ENCODE measurements around the gene FBXW5. TPM values are rescaled to one million over a fixed set of nuclear protein-coding genes. Genes with fewer than 3 reads are reported as not detected.

The FBXW5 gene
- total RNA-seq, 1 experiment from 2014 or later, result 70.5 TPM

DNA sequence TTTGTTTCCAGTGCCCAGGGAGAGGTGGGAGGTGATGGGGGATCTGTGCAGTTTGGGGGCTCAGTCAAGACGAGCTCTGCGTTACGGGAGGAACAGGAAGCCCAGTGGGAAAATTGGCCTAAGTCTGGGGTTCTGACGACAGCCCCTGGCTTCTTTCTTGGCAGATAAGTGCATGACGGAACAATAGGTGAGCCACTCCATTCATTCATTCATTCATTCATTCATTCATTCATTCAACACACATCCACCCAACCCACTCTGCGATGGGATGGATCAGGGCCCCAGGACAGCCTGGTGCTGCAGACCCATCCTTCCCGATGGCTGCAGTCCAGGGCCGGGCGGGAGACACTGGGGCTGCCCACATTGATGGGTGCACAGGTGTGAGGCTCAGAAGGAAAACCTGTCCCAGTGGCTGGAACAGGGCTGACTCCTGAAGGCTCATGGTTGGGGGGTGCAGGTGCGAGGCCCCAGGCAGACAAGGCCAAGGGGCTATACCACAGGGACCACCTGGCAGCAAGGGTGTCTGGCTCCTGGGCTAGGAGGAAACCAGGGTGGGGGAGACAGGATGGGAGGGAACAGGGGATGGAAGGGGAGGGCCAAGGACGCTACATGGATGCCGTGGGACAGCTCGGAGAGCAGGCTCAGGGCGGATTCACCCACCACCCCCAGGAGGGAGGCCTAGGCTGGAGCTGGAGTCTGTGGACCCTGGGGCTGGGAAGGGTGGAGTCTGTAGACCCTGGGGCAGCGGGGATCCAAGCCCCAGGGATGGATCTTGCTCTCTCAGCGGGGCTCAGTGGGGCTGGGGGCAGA, 36.3 kb upstream of the FBXW5 start:
- H3K4me1 Mint-ChIP-seq, result peaks cover 3% of the 10 kb centered on the region; the same call in 1 of the 2 replicates
- POLR2A ChIA-PET, result interaction anchor here (0.6 kb wide), 1 partner anchor 111 kb away, joined by 5 read pairs; no protein-coding TSS in a partner anchor

DNA sequence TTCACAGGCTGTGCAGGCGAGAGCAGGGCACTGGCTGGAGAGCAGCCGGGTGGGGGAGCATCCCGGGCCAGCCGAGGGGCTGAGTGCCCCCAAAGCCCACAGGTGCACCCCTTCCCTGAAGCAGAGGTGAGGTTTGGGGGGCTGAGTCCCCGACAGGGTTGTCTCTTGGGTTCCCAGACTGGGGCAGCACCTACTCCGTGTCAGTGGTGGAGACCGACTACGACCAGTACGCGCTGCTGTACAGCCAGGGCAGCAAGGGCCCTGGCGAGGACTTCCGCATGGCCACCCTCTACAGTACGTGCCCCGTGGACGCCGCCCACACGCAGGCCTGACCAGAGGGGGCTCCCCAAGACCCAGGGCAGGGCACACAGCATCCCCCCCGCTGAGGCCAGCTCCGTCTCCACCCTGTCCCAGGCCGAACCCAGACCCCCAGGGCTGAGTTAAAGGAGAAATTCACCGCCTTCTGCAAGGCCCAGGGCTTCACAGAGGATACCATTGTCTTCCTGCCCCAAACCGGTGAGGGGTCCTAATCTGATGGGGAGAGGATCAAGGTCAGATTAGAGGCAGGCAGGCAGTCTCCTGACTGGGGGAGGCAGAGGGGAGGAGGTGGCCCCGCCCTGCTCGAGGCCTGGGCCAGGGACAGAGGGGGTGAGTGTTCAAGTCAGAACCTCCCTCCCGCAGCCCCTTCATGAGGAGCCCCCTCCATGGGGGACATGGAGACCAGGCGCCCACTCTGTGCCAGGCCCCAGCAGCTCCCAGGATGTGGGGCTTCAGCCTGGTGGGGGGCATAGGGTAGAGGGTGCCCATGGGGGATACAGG, 35.4 kb upstream of the FBXW5 start:
- ATAC-seq (no peak), DNase-seq (ENCODE audit: low spot score) (no peak)
- Mint-ChIP-seq H3K27me3 (ENCODE audit: low read depth) (peaks cover 9% of the 10 kb centered on the region), H3K4me1 (peaks cover 3% of the 10 kb centered on the region; the same call in 1 of the 2 replicates), H3K9me3 (no peaks in the 10 kb centered on the region), H3K4me3 (no peak overlapping the region), H3K36me3 (no peaks in the 10 kb centered on the region), H3K27ac (no peak overlapping the region)
- ChIA-PET CTCF (interaction anchor here (0.5 to 6.2 kb wide), 8 partner anchors 32 to 244 kb away, joined by 4 to 117 read pairs (median 16); partner anchors contain the start of genes ABCA2, C8G, FBXW5 and NPDC1), POLR2A (no interaction called here)
- TF ChIP-seq GTF2I (CRISPR knock-in tag; conservative IDR thresholded peaks at IDR 0.05) (no peak), FOXK1 (CRISPR knock-in tag; IDR thresholded peaks at IDR 0.05) (no peak)
- TF ChIP-seq, protein P1, sequence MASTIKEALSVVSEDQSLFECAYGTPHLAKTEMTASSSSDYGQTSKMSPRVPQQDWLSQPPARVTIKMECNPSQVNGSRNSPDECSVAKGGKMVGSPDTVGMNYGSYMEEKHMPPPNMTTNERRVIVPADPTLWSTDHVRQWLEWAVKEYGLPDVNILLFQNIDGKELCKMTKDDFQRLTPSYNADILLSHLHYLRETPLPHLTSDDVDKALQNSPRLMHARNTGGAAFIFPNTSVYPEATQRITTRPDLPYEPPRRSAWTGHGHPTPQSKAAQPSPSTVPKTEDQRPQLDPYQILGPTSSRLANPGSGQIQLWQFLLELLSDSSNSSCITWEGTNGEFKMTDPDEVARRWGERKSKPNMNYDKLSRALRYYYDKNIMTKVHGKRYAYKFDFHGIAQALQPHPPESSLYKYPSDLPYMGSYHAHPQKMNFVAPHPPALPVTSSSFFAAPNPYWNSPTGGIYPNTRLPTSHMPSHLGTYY (CRISPR knock-in tag; IDR thresholded peaks at IDR 0.05), result no peak
- TF ChIP-seq, protein P2, sequence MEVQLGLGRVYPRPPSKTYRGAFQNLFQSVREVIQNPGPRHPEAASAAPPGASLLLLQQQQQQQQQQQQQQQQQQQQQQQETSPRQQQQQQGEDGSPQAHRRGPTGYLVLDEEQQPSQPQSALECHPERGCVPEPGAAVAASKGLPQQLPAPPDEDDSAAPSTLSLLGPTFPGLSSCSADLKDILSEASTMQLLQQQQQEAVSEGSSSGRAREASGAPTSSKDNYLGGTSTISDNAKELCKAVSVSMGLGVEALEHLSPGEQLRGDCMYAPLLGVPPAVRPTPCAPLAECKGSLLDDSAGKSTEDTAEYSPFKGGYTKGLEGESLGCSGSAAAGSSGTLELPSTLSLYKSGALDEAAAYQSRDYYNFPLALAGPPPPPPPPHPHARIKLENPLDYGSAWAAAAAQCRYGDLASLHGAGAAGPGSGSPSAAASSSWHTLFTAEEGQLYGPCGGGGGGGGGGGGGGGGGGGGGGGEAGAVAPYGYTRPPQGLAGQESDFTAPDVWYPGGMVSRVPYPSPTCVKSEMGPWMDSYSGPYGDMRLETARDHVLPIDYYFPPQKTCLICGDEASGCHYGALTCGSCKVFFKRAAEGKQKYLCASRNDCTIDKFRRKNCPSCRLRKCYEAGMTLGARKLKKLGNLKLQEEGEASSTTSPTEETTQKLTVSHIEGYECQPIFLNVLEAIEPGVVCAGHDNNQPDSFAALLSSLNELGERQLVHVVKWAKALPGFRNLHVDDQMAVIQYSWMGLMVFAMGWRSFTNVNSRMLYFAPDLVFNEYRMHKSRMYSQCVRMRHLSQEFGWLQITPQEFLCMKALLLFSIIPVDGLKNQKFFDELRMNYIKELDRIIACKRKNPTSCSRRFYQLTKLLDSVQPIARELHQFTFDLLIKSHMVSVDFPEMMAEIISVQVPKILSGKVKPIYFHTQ (CRISPR knock-in tag; IDR thresholded peaks at IDR 0.05), result no peak
- TF ChIP-seq, protein P3, sequence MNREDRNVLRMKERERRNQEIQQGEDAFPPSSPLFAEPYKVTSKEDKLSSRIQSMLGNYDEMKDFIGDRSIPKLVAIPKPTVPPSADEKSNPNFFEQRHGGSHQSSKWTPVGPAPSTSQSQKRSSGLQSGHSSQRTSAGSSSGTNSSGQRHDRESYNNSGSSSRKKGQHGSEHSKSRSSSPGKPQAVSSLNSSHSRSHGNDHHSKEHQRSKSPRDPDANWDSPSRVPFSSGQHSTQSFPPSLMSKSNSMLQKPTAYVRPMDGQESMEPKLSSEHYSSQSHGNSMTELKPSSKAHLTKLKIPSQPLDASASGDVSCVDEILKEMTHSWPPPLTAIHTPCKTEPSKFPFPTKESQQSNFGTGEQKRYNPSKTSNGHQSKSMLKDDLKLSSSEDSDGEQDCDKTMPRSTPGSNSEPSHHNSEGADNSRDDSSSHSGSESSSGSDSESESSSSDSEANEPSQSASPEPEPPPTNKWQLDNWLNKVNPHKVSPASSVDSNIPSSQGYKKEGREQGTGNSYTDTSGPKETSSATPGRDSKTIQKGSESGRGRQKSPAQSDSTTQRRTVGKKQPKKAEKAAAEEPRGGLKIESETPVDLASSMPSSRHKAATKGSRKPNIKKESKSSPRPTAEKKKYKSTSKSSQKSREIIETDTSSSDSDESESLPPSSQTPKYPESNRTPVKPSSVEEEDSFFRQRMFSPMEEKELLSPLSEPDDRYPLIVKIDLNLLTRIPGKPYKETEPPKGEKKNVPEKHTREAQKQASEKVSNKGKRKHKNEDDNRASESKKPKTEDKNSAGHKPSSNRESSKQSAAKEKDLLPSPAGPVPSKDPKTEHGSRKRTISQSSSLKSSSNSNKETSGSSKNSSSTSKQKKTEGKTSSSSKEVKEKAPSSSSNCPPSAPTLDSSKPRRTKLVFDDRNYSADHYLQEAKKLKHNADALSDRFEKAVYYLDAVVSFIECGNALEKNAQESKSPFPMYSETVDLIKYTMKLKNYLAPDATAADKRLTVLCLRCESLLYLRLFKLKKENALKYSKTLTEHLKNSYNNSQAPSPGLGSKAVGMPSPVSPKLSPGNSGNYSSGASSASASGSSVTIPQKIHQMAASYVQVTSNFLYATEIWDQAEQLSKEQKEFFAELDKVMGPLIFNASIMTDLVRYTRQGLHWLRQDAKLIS (CRISPR knock-in tag; IDR thresholded peaks at IDR 0.05; ENCODE audit: borderline replicate concordance), result no peak

More for the DNA sequence above, 36.3 kb upstream of the FBXW5 start:
- Mint-ChIP-seq H3K9me3 (no peaks in the 10 kb centered on the region), H3K4me3 (no peak overlapping the region), H3K36me3 (no peaks in the 10 kb centered on the region), H3K27ac (no peak overlapping the region), H3K27me3 (ENCODE audit: low read depth) (peaks cover 12% of the 10 kb centered on the region)
- no peak for TF ChIP-seq RELA (CRISPR knock-in tag; IDR thresholded peaks at IDR 0.05; ENCODE audit: borderline replicate concordance)
- TF ChIP-seq CBFB (CRISPR knock-in tag; IDR thresholded peaks at IDR 0.05; ENCODE audit: low read depth), result no peak
- TF ChIP-seq ZNF671 (CRISPR knock-in tag; IDR thresholded peaks at IDR 0.05), result no peak
- TF ChIP-seq, protein P4, sequence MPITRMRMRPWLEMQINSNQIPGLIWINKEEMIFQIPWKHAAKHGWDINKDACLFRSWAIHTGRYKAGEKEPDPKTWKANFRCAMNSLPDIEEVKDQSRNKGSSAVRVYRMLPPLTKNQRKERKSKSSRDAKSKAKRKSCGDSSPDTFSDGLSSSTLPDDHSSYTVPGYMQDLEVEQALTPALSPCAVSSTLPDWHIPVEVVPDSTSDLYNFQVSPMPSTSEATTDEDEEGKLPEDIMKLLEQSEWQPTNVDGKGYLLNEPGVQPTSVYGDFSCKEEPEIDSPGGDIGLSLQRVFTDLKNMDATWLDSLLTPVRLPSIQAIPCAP (CRISPR knock-in tag; IDR thresholded peaks at IDR 0.05), result no peak
- no peak for TF ChIP-seq JUN (CRISPR knock-in tag; IDR thresholded peaks at IDR 0.05)
- TF ChIP-seq, protein P5, sequence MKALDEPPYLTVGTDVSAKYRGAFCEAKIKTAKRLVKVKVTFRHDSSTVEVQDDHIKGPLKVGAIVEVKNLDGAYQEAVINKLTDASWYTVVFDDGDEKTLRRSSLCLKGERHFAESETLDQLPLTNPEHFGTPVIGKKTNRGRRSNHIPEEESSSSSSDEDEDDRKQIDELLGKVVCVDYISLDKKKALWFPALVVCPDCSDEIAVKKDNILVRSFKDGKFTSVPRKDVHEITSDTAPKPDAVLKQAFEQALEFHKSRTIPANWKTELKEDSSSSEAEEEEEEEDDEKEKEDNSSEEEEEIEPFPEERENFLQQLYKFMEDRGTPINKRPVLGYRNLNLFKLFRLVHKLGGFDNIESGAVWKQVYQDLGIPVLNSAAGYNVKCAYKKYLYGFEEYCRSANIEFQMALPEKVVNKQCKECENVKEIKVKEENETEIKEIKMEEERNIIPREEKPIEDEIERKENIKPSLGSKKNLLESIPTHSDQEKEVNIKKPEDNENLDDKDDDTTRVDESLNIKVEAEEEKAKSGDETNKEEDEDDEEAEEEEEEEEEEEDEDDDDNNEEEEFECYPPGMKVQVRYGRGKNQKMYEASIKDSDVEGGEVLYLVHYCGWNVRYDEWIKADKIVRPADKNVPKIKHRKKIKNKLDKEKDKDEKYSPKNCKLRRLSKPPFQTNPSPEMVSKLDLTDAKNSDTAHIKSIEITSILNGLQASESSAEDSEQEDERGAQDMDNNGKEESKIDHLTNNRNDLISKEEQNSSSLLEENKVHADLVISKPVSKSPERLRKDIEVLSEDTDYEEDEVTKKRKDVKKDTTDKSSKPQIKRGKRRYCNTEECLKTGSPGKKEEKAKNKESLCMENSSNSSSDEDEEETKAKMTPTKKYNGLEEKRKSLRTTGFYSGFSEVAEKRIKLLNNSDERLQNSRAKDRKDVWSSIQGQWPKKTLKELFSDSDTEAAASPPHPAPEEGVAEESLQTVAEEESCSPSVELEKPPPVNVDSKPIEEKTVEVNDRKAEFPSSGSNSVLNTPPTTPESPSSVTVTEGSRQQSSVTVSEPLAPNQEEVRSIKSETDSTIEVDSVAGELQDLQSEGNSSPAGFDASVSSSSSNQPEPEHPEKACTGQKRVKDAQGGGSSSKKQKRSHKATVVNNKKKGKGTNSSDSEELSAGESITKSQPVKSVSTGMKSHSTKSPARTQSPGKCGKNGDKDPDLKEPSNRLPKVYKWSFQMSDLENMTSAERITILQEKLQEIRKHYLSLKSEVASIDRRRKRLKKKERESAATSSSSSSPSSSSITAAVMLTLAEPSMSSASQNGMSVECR (CRISPR knock-in tag; IDR thresholded peaks at IDR 0.05; ENCODE audit: borderline replicate concordance), result no peak
- no peak for TF ChIP-seq TCF7 (CRISPR knock-in tag; IDR thresholded peaks at IDR 0.05; ENCODE audit: low read depth)
- no peak for TF ChIP-seq FOXK1 (CRISPR knock-in tag; IDR thresholded peaks at IDR 0.05)
- TF ChIP-seq, protein P6, sequence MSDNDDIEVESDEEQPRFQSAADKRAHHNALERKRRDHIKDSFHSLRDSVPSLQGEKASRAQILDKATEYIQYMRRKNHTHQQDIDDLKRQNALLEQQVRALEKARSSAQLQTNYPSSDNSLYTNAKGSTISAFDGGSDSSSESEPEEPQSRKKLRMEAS (CRISPR knock-in tag; IDR thresholded peaks at IDR 0.05), result no peak
- no peak for TF ChIP-seq SMAD4 (CRISPR knock-in tag; IDR thresholded peaks at IDR 0.05)
- TF ChIP-seq ZNF416 (CRISPR knock-in tag; IDR thresholded peaks at IDR 0.05), result no peak
- no peak for TF ChIP-seq ZNF317 (CRISPR knock-in tag; IDR thresholded peaks at IDR 0.05; ENCODE audit: borderline replicate concordance, low read depth)
- TF ChIP-seq, protein P1 (CRISPR knock-in tag; IDR thresholded peaks at IDR 0.05), result no peak
- TF ChIP-seq SMAD3 (CRISPR knock-in tag; IDR thresholded peaks at IDR 0.05; ENCODE audit: borderline replicate concordance), result no peak
- no peak for TF ChIP-seq KAT7 (CRISPR knock-in tag; IDR thresholded peaks at IDR 0.05; ENCODE audit: borderline replicate concordance)
- no peak for TF ChIP-seq NFYB (CRISPR knock-in tag; conservative IDR thresholded peaks at IDR 0.05; ENCODE audit: low read depth)
- ATAC-seq (no peak), DNase-seq (ENCODE audit: low spot score) (no peak)
- CTCF ChIA-PET, result interaction anchor here (0.9 to 1.9 kb wide), 5 partner anchors 33 to 87 kb away, joined by 3 to 10 read pairs (median 7); partner anchors contain the start of gene NPDC1

Measured in WTC11 (cell line).